Kidney tubule cell (primary cell): Measurements from ENCODE around the gene AGBL3.
"Not testable (repeated sequence)": the region's sequence is repeated elsewhere in the genome, so short reads cannot be mapped to it uniquely, and the experiment has no call there.

ENCODE experiments used
- DNase-seq: peaks from one replicate; pipeline ENCODE4 v3.0.0-alpha.2; 2018; ENCODE audit warnings: low spot score

The AGBL3 gene

GRCh38 chr7:134963036-134963435 lies 23.3 kb upstream of the AGBL3 start:
- no peak for DNase-seq

DNA sequence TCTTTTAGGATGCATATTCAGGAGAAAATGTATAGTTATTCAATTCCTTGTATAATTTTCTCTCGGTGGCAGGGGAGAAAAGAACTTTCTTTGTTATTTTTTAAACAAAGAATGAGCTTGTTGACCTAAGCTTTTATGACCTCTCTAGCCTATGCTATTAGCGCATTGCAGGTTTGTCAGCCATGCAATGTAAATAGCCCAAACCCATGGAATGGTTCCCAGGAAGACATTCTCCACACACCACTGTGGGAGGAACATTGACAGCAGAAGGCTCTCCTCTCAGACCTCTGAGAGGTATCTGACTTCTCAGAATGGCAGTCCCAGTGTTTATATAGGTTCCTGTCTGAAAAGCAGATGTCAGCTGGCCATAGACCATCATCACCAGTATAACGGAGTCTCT lies 19.6 kb upstream of the AGBL3 start:
- DNase-seq: no peak

- DNase-seq: no peak
Measured at GRCh38 chr7:134968110-134968509, 18.2 kb upstream of the AGBL3 start.

DNA sequence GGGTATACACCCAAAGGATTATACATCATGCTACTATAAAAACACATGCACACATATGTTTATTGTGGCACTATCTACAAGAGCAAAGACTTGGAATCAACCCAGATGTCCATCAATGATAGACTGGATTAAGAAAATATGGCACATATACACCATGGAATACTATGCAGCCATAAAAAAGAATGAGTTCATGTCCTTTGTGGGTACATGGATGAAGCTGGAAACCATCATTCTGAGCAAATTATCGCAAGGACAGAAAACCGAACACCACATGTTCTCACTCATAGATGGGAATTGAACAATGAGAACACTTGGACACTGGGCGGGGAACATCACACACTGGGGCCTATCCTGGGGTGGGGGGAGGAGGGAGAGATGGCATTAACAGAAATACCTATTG lies 4.7 kb upstream of the AGBL3 start:
- not testable (repeated sequence) for DNase-seq

GRCh38 chr7:134985894-134986362 lies 380 bp upstream of the AGBL3 start:
- no peak for DNase-seq

GRCh38 chr7:134988161-134988560 lies 1.9 kb downstream of the AGBL3 start:
- peak; percentile 23 for DNase-seq

- DNase-seq: peak; percentile 48
Measured at GRCh38 chr7:134991469-134992339, 5.4 kb downstream of the AGBL3 start.

GRCh38 chr7:134992626-134993179 lies 6.4 kb downstream of the AGBL3 start:
- DNase-seq: peak; percentile 42

DNA sequence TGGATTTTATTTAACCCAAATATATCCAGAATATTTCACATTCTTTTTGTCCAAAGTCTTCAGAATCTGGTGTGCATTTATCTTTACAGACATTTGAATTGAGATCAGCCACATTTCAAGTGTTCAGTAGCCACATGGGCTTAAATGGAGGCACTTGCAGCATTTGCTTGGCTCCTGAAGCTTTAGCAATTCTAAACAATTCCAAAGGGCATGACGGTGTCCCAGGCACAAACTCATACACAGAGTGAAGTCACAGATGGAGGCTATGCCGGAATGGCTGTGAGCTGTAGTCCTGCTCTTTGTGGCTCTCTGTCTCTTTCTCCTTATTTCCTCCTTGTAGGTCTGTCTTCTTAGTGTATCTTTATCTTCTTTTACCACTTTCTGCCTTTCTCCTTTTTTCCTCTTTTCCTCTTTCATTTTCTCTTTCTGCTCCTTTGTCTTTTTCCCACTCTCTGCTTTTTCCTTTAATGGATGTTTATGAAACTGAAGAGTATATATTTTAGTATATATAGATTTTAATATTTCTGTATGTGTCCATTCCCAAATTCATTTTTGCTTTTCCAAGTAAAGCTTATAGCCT lies 7.7 kb downstream of the AGBL3 start:
- no peak for DNase-seq

- DNase-seq: no peak
Measured at GRCh38 chr7:134995239-134996096, 9.2 kb downstream of the AGBL3 start.

GRCh38 chr7:134996097-134996550 lies 9.8 kb downstream of the AGBL3 start:
- no peak for DNase-seq

DNA sequence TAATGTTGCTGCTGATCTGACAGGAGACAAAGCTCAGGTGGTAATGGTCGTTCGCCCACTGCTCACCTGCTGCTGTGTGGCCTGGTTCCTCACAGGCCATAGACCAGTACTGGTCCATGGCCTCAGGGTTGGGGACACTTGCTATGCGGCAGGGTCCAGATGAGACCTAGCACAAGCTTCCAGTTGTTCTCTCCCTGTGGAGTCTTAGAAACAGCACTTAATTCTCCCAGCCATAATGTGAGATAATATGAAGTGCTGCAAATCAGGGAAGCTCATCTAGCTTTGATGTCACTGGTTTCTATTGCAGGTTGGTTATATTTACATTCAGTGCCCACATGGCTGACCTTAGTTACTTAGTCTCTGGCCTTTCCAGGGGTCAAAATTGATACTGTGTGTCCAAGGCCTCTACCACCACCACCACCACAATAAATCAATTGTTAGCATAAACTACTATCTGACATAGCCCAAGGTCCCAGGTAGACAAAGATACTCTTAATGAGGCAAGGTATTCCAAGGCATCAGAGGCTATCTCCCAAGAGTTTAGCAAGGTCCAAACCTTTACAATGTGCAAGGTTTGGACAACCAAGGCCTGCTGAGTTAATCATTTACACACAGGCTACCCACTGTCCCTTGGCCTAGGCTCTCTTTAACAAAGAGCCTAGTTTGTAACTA lies 11.0 kb downstream of the AGBL3 start:
- no peak for DNase-seq

GRCh38 chr7:134999136-134999535 lies 12.8 kb downstream of the AGBL3 start:
- no peak for DNase-seq

DNA sequence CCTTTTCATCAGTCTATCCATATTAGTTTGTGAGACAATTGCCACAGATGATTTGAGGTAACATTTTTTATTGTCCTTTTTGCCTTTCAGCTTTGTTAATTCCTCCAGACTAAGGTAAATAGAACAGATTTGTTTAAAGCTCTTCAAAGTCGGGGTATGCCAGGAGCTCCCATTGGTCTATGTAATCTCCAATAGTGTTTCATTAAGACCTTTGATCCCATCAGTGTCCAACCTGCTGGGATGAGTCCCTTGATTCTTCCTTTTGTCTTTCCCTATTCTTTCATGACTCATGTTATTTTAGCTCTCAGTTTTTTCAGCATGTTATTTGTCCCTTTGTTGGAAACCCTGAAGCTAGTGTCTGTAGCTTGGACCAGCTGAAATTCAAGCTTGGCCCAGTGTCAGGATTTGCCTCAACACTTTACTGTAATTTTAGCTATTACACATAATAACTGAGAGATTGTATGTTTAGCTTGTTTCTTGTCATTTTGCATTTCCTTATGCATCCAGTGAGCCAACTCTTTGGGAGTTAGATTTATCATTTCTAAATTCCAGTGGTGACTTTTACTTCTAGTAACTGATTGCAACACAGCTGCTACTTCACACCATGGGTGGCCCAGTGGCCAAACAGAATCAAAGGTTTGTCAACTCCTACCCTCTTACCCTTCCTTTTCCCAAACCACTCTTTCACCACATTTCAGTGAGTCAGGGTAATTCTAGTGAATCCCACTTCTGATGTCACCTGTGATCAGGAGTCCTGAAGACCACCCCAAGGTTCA lies 15.3 kb downstream of the AGBL3 start:
- DNase-seq: no peak

DNA sequence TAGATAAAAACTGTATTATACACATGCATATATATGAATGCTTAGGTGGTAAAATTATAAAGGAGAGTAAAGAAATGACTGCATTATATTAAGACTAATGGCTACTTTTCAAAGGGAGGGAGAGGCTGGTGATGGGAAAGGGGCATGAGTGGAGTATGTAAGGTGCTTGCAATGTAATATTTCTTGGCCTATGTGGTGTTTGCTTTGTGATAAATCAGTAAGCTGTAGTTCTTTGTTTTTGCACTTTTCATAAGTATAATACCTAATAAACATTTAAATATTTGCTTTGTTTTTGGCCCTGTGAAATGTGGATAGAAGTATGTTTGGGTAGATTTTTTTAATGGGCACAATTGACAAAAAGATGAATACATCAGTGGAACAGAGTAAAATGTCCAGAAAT lies 25.9 kb downstream of the AGBL3 start:
- no peak for DNase-seq

DNA sequence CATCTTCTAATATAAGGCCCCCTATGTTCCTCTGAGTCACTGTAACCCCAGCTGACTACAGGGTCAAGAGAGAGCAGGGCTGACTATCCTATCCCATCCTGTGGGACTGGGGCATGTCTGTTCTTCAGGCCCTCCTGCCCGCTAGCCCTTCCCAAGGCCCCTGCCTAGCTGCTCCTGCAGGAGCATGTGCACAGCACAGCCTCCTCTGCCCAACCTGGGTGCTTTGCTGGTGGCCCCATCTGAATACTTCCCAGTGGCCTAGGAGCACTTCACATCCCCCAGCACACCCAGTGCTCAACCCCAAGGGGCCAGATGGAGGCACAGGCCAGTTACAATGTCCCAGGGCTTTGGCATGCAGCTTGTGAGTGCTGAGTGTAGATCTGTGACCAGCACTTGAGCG lies 37.3 kb downstream of the AGBL3 start:
- DNase-seq: no peak

GRCh38 chr7:135035252-135035651 lies 48.9 kb downstream of the AGBL3 start:
- no peak for DNase-seq

DNA sequence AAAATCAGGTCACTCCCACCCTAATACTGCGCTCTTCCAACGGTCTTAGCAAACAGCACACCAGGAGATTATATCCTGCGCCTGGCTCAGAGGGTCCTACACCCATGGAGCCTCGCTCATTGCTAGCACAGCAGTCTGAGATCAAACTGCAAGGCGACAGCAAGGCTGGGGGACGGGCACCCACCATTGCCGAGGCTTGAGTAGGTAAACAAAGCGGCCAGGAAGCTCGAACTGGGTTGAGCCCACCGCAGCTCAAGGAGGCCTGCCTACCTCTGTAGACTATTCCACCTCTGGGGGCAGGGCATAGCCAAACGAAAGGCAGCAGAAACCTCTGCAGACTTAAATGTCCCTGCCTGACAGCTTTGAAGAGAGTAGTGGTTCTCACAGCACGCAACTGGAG lies 80.7 kb downstream of the AGBL3 start:
- not testable (repeated sequence) for DNase-seq

- peak; percentile 22 for DNase-seq
Measured at GRCh38 chr7:135074096-135074495, 87.8 kb downstream of the AGBL3 start.

DNA sequence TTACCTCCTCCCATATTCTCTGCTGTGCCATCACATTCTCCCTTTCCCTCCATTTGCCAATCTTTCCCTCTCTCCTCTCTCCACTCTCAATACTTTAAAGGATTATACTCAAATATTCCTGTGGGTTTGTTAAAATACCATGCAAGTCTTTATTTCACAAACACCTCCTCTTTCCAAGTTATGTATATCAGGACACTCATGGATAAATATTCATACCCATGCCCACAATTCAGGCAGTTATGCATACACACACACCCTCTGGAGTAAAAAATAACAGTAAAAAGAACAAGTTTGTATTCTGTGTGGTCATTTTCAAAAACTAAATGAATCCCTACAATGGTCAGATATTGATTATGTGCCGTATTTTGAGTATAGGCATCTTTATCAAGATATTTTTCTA lies 88.2 kb downstream of the AGBL3 start:
- DNase-seq: no peak

DNA sequence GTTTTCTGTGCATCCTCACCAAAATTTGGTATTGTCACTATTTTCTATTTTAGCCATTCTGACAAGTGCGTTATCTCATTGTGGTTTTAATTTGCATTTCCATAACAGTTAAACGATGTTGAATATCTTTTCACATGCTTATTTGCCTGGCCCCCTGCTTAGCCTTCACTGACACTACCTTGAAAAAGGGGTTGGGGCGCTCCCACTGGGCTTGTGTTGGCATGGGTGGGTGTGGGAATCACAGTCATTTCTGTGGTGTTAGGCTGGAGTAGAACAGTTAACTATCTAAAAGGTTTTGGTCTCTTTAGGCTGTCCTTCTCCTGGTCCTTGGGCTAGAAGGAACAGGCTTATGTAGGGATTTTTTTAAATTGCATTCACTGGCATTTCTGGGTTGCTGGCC lies 89.4 kb downstream of the AGBL3 start:
- no peak for DNase-seq
